Fibroblast of upper back skin (primary cell): ENCODE data around the gene UROC1.
A peak's percentile ranks its signal among the peaks of the same experiment; 100 is the strongest.
"Not testable (repeated sequence)": the region's sequence is repeated elsewhere in the genome, so short reads cannot be mapped to it uniquely, and the experiment has no call there.

Source experiments
- DNase-seq: peaks from one replicate; pipeline ENCODE4 v3.0.0-alpha.2; 2013

Gene UROC1

GRCh38 chr3:126546549-126547239, 29.1 kb upstream of the UROC1 start:
- no peak for DNase-seq

- no peak for DNase-seq
These were observed 28.4 kb upstream of the UROC1 start for GRCh38 chr3:126546013-126546412.

GRCh38 chr3:126545544-126545943, 28.0 kb upstream of the UROC1 start:
- DNase-seq, result no peak

- DNase-seq, result no peak
These were observed 27.2 kb upstream of the UROC1 start for GRCh38 chr3:126544596-126545281.

GRCh38 chr3:126543457-126544061, 26.0 kb upstream of the UROC1 start:
- DNase-seq, result no peak

GRCh38 chr3:126542340-126543241, 25.0 kb upstream of the UROC1 start:
- DNase-seq, result no peak

GRCh38 chr3:126541628-126542339, 24.2 kb upstream of the UROC1 start:
- DNase-seq, result no peak

GRCh38 chr3:126540951-126541627, 23.5 kb upstream of the UROC1 start:
- no peak for DNase-seq

- peak; percentile 91 for DNase-seq
These were observed 22.8 kb upstream of the UROC1 start for GRCh38 chr3:126540342-126540849.

GRCh38 chr3:126539558-126540250, 22.1 kb upstream of the UROC1 start:
- DNase-seq, result no peak

- no peak for DNase-seq
These were observed 21.4 kb upstream of the UROC1 start for GRCh38 chr3:126538966-126539365.

GRCh38 chr3:126538316-126538715, 20.7 kb upstream of the UROC1 start:
- no peak for DNase-seq

- no peak for DNase-seq
These were observed 20.2 kb upstream of the UROC1 start for GRCh38 chr3:126537730-126538281.

- DNase-seq, result no peak
These were observed 19.6 kb upstream of the UROC1 start for GRCh38 chr3:126537116-126537729.

GRCh38 chr3:126536126-126536525, 18.6 kb upstream of the UROC1 start:
- DNase-seq, result no peak

GRCh38 chr3:126535636-126536035, 18.1 kb upstream of the UROC1 start:
- no peak for DNase-seq

- not testable (repeated sequence) for DNase-seq
These were observed 17.1 kb upstream of the UROC1 start for GRCh38 chr3:126534716-126535115.

GRCh38 chr3:126533506-126533905, 15.9 kb upstream of the UROC1 start:
- no peak for DNase-seq

- no peak for DNase-seq
These were observed 13.4 kb upstream of the UROC1 start for GRCh38 chr3:126531051-126531330.
